Testis (tissue), 3 donors: ENCODE results near the gene RTL1. TPM values are rescaled to one million over a fixed set of nuclear protein-coding genes. Genes with fewer than 3 reads are reported as not detected.

Source experiments
- DNase-seq: peaks from one replicate; pipeline ENCODE4 v3.0.0-alpha.2; 2019
- H3K27ac ChIP-seq, 2 donors: fragments of 200-600 bp; sonication (generic); one replicate each; pipeline ENCODE4 v1.5.1; 2019
- H3K27me3 ChIP-seq: fragments of 200-600 bp; sonication (generic); one replicate; pipeline ENCODE4 v1.5.1; 2019
- H3K36me3 ChIP-seq: fragments of 200-600 bp; sonication (generic); one replicate; pipeline ENCODE4 v1.5.1; 2017; ENCODE audit warnings: low read depth; ENCODE audit errors: missing control alignments
- H3K4me1 ChIP-seq: fragments of 200-600 bp; sonication (generic); one replicate; pipeline ENCODE4 v1.5.1; 2019
- H3K4me3 ChIP-seq, 2 donors: fragments of 200-600 bp; sonication (generic); one replicate each; pipeline ENCODE4 v1.5.1; 2017 to 2019
- H3K9me3 ChIP-seq: fragments of 200-600 bp; sonication (generic); one replicate; pipeline ENCODE4 v1.5.1; 2017
- POLR2A ChIP-seq: fragments of 450-650 bp; IDR thresholded peaks from one replicate; pipeline ENCODE4 v1.6.1; 2017; ENCODE audit warnings: antibody characterized with exemption, mild to moderate bottlenecking, moderate library complexity
- WGBS, 2 donors: methylation state at CpG; one replicate each; pipeline ENCODE4 v1.1.5; 2018; 5-methylcytosine and 5-hydroxymethylcytosine counted together
- intact Hi-C: fragments of 100-400 bp; cut with DNase I; formaldehyde crosslinking; loops from one replicate; pipeline ENCODE4 v1.15.1; 2023; ENCODE audit warnings: low total_unique reads
- polyA plus RNA-seq: library from polyadenylated mRNA; stranded (reverse); fragments of 350-450 nt; fragmentation: Illumina TruSeq; extraction: RNeasy Lipid Tissue Mini Kit (QIAGEN cat#74804); gene quantifications from one replicate; pipeline ENCODE4 v1.2.3, GENCODE V29; 2014; ENCODE audit warnings: low read depth, low replicate concordance; ENCODE audit not compliant: insufficient read depth
- total RNA-seq, 2 donors: library from RNA; depleted of rRNA; stranded (reverse); fragments of >200 nt; gene quantifications; one replicate each; pipeline ENCODE4 v1.2.3, GENCODE V29; 2016
- TF ChIP-seq, protein P1 (sequence below), 3 experiments: fragments of 450-650 bp in 2 of 3; fragments of 200-600 bp in 1 of 3; sonication (generic) in 1 of 3; IDR thresholded peaks; one replicate each; pipeline ENCODE4 v1.5.1; 2016 to 2019; ENCODE audit warnings: antibody characterized with exemption in 3 of 3, mild to moderate bottlenecking in 2 of 3, moderate library complexity in 1 of 3

The RTL1 gene
- total and polyA plus RNA-seq, 3 donors from 2014 or later = 0.34 to 1.2 (median 0.94) TPM

DNA sequence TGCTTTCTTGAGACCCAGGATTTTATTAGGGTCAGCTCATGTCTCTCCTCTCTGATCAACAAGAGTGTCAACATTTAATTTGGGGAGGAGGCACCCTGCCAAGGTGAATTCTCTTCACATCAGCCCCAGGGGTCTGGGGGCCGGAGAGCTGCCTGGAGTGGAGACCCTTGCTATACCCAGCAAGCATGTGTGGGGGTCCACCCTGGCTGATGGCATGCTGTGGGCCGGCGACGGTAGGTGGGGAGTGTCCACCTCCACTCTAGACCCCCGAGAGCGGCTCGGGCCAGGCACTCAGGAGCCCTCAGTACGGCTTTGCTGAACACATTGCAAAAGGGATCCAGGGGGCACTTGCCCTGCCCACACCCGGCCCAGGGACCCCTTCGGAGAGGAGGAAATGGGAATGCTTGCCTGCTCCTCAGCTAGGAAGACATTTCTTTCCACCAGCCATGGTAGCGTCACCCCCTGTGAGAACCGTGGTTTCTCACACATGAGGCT is 67.2 kb downstream of the RTL1 start:
- WGBS, 2 donors = 89 to 97% methylated on average over 11 to 12 of the region's 12 CpGs
- H3K27ac ChIP-seq = no peak overlapping the region
- no peaks in the 10 kb centered on the region for H3K9me3 ChIP-seq
- DNase-seq = no peak
- no peaks in the 10 kb centered on the region for H3K27me3 ChIP-seq
- TF ChIP-seq, protein P1, sequence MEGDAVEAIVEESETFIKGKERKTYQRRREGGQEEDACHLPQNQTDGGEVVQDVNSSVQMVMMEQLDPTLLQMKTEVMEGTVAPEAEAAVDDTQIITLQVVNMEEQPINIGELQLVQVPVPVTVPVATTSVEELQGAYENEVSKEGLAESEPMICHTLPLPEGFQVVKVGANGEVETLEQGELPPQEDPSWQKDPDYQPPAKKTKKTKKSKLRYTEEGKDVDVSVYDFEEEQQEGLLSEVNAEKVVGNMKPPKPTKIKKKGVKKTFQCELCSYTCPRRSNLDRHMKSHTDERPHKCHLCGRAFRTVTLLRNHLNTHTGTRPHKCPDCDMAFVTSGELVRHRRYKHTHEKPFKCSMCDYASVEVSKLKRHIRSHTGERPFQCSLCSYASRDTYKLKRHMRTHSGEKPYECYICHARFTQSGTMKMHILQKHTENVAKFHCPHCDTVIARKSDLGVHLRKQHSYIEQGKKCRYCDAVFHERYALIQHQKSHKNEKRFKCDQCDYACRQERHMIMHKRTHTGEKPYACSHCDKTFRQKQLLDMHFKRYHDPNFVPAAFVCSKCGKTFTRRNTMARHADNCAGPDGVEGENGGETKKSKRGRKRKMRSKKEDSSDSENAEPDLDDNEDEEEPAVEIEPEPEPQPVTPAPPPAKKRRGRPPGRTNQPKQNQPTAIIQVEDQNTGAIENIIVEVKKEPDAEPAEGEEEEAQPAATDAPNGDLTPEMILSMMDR (IDR thresholded peaks at IDR 0.05) = no peak
- TF ChIP-seq POLR2A = no peak
- intact Hi-C loops = no loop called here
- no peak overlapping the region for H3K4me3 ChIP-seq
- peaks cover 4% of the 10 kb centered on the region for H3K4me1 ChIP-seq
- H3K36me3 ChIP-seq = no peaks in the 10 kb centered on the region

DNA sequence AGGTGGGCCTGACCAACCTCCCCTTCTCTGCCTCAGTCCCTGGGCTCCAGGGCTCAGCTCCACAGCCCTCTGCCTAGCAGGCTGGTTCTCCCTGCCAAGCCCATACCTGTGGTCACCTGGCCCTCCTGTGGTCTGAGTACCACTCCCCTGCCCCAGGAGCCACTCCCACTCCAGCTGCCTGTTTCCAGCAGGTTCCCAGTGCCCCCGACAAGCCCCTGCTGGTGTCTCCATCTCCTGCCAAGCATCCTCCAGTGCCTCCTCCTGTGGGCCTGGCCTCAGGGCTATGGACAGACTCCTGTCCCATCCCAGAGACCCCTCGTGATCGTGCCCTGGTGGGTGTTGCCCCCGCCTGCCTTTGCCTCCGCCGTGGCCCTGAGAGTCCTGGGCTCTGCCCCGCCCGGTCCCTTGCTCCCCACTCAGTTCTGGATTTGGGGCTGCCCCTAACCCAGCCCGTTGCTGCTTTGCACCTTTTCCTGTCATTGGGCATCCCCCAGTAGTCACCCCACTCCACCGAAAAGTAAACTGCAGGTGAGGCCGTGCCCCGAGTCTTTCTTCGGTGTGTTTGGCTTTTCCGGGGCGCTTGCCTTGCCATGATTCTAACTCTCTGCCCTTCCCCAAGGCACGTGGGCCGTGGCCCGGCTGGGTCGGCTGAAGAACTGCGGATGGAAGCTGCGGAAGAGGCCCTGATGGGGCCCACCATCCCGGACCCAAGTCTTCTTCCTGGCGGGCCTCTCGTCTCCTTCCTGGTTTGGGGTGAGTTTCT is 67.8 kb downstream of the RTL1 start:
- Histone ChIP-seq H3K27me3 (no peaks in the 10 kb centered on the region), H3K4me1 (peaks cover 4% of the 10 kb centered on the region), H3K4me3 (no peak overlapping the region), H3K36me3 (no peaks in the 10 kb centered on the region), H3K27ac (no peak overlapping the region), H3K9me3 (no peaks in the 10 kb centered on the region)
- WGBS, 2 donors = 90 to 96% methylated on average over 22 to 24 of the region's 24 CpGs
- DNase-seq = no peak
- intact Hi-C loops = no loop called here
- TF ChIP-seq, protein P1 (IDR thresholded peaks at IDR 0.05) = no peak
- TF ChIP-seq POLR2A = no peak

DNA sequence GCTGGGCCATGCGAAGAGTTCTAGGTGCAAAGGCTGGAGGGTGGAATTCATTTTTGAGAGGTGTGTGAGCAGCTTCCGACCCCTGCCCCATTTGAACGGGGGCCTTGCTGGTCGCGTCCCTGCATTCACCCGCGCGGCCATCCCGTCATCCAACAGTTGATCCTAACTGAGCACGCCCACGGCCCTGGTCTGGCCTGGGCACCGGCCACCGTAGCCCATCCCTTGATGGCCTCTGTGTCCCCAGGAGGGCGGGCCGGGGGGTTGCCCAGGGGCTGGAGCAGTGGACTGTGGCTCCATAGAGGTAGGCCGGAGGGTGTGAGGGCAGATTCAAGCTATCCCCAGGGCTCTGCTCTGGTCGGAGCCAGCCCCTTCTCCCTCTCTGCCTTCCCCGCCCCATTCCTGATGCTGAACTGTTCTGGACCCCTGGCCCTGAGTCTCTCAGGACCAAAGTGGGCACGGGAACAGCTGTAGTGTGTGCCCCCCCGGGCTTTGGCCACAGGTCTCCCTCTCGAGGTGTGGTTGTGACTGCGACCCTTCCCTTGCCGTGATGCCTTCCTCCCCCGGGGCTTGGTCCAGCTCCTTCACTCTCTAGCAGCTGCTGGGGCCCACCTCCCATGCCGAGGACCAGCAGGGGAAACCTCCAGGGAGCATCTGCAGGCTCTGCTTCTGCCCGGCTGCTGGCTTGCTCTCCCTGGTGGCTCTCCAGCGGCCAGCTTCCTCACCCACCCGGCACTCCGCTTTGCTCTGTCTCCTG is 68.6 kb downstream of the RTL1 start:
- Histone ChIP-seq H3K27ac (no peak overlapping the region), H3K36me3 (no peaks in the 10 kb centered on the region), H3K9me3 (no peaks in the 10 kb centered on the region), H3K4me3 (no peak overlapping the region), H3K4me1 (peaks cover 4% of the 10 kb centered on the region), H3K27me3 (no peaks in the 10 kb centered on the region)
- no peak for DNase-seq
- no peak for TF ChIP-seq POLR2A
- TF ChIP-seq, protein P1 (IDR thresholded peaks at IDR 0.05) = no peak
- intact Hi-C loops = no loop called here
- WGBS, 2 donors = 68 to 84% methylated on average over 24 to 29 of the region's 29 CpGs

DNA sequence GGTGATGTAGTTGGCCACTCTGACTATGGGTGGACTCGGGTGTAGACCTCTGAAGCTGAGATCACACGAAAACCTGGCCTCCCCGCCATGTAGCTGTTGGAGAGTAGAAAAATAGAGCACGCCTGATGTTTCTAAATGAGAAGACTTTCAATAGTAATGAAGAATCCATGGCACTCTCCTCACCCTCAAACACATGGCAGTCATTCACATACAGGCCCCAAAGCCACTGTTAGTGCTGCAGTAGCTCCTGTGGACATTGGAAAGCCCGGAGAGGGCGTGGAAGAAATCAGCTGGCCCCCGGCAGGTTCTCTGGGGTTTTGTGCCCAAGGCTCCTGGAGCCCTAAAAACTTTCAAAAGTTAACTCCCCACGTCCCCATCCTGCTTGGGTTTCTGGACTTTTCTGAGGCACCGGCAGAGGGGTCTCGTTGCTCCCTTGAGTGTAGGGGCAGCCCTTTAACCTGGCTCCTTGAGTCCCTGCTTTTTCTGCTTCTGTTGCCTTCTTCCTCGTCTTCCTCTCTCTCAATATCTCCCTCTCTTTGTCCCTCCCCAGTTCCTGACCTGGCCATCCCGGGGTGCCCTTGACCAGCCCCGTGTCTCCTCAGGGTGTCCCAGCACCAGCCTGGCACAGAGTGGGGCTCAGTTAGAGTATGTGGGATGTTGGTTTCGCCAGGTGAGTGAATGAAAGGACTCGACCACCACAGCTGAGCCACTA is 69.3 kb downstream of the RTL1 start:
- intact Hi-C loops = no loop called here
- H3K4me3 ChIP-seq = no peak overlapping the region
- H3K27me3 ChIP-seq = no peaks in the 10 kb centered on the region
- 87 to 91% methylated on average over 15 of the region's 15 CpGs for WGBS, 2 donors
- no peak for DNase-seq
- peaks cover under 1% of the 10 kb centered on the region for H3K4me1 ChIP-seq
- no peak overlapping the region for H3K27ac ChIP-seq
- TF ChIP-seq POLR2A = no peak
- TF ChIP-seq, protein P1 (IDR thresholded peaks at IDR 0.05) = no peak
- no peaks in the 10 kb centered on the region for H3K9me3 ChIP-seq
- no peaks in the 10 kb centered on the region for H3K36me3 ChIP-seq
